Measurements from ENCODE around the gene KLHDC7A. TPM values are rescaled to one million over a fixed set of nuclear protein-coding genes. Genes with fewer than 3 reads are reported as not detected.

The KLHDC7A gene
- total RNA-seq, 1 donor from 2014 or later: not detected

DNA sequence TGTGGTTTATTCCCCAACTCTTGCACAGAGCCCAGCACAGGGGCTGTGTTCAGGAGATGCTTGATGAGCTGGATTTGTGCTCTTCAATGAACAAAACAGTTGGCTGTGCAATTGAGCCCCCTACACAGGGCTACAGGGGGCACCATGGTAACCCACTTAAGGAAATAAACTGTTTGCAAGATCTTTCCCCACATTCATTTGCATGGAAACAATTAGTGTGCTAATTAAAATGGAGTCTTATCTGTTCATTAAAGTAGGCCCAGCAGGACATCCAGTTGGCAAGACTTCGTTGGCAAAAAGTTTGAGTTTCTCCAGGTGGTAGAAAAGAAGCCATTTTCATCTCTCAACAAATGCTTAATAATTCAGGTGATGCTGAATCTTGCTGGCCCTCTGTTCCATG lies 15.3 kb downstream of the KLHDC7A start:
- ATAC-seq (ENCODE audit: low read depth) (no peak), DNase-seq (no peak)
- no peak overlapping the region for H3K4me3 Mint-ChIP-seq
- H3K27me3 Mint-ChIP-seq: peaks cover 20% of the 10 kb centered on the region
- intact Hi-C loops (cut with micrococcal nuclease): no loop called here
- peaks cover 3% of the 10 kb centered on the region for H3K4me1 Mint-ChIP-seq
- no peaks in the 10 kb centered on the region for H3K36me3 Mint-ChIP-seq (ENCODE audit: low read depth)
- H3K9me3 Mint-ChIP-seq: no peaks in the 10 kb centered on the region
- no peak for TF ChIP-seq CTCF (IDR thresholded peaks at IDR 0.05)
- ChIA-PET CTCF (no interaction called here), POLR2A (no interaction called here)
- H3K27ac Mint-ChIP-seq: no peak overlapping the region

DNA sequence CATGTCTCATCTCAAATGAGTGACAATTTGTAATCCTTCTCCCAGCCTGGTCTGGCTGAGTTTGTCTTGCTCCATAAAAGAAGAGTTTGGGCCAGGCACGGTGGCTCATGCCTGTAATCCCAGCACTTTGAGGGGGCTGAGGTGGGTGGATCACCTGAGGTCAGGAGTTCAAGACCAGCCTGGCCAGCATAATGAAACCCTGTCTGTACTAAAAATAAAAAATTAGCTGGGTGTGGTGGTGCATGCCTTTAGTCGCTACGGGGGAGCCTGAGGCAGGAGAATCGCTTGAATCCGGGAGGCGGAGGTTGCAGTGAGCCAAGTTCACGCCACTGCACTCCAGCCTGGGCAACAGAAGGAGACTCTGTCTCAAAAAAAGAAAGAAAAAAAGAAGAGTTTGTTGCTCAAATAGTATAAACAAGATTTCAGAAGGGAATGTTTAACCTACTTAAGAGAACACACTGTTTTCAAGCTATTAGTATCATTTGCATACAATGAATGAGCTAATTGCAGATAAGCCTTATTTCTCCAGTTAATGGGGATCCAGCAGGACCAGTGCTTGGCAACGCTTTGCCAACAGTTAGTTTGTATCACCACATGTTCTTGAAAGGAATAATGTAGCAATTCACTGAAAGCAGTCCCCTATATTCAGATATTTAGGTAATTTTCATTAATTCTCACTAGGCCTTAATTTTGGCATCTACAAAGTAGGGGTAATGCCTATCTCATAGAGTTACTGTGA lies 15.9 kb downstream of the KLHDC7A start:
- no peaks in the 10 kb centered on the region for H3K4me1 Mint-ChIP-seq
- no peak overlapping the region for H3K4me3 Mint-ChIP-seq
- peaks cover 22% of the 10 kb centered on the region for H3K27me3 Mint-ChIP-seq
- ATAC-seq (ENCODE audit: low read depth) (no peak), DNase-seq (no peak)
- intact Hi-C loops (cut with micrococcal nuclease): no loop called here
- no peak for TF ChIP-seq CTCF (IDR thresholded peaks at IDR 0.05)
- H3K27ac Mint-ChIP-seq: no peak overlapping the region
- H3K36me3 Mint-ChIP-seq (ENCODE audit: low read depth): no peaks in the 10 kb centered on the region
- ChIA-PET POLR2A (no interaction called here), CTCF (no interaction called here)
- H3K9me3 Mint-ChIP-seq: no peaks in the 10 kb centered on the region

DNA sequence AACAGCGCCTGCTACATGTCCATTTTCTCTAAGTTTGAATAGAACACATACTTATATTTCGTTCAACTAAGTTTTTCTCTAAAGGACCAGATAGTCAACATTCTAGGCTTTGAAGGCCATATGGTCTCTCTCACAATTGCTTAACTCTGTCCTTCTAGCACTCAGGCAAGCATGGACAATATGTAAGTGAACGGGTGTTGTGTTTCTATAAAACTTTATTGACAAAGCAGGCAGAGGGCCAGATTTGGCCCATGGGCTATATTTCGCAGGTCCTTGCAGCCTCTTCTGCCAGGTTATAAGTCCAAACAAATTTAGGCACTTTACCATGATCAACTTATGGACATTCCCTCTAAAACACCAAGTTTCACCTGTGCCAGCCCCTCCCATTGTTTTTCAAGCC lies 21.1 kb downstream of the KLHDC7A start:
- ATAC-seq (ENCODE audit: low read depth) (no peak), DNase-seq (no peak)
- peaks cover 20% of the 10 kb centered on the region for H3K27me3 Mint-ChIP-seq
- no peaks in the 10 kb centered on the region for H3K4me1 Mint-ChIP-seq
- POLR2A ChIA-PET: no interaction called here
- TF ChIP-seq CTCF (IDR thresholded peaks at IDR 0.05): no peak
- CTCF ChIA-PET: no interaction called here
- intact Hi-C loops (cut with micrococcal nuclease): no loop called here
- H3K4me3 Mint-ChIP-seq: no peak overlapping the region
- no peaks in the 10 kb centered on the region for H3K36me3 Mint-ChIP-seq (ENCODE audit: low read depth)
- no peak overlapping the region for H3K27ac Mint-ChIP-seq
- peaks cover 9% of the 10 kb centered on the region for H3K9me3 Mint-ChIP-seq

DNA sequence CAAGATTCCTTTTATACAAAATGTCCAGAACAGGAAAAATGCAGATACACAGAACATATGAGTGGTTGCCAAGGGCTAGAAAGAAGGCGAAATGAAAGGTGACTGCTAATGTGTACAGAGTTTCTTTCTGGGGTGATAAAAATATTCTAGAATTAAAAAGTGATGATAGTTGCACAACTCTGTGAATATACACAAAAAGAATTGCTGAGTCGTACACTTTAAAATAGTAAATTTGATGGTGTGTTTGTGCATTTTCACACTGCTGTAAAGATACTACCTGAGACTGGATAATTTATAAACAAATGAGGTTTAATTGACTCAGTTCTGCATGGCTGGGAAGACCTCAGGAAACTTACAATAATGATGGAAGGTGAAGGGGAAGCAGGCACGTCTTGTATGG lies 23.9 kb downstream of the KLHDC7A start:
- Mint-ChIP-seq H3K4me1 (no peaks in the 10 kb centered on the region), H3K36me3 (ENCODE audit: low read depth) (no peaks in the 10 kb centered on the region), H3K27me3 (peaks cover 6% of the 10 kb centered on the region), H3K27ac (no peak overlapping the region), H3K4me3 (no peak overlapping the region), H3K9me3 (peaks cover 24% of the 10 kb centered on the region)
- no peak for TF ChIP-seq CTCF (IDR thresholded peaks at IDR 0.05)
- ChIA-PET POLR2A (no interaction called here), CTCF (no interaction called here)
- DNase-seq (no peak), ATAC-seq (ENCODE audit: low read depth) (no peak)
- intact Hi-C loops (cut with micrococcal nuclease): no loop called here

DNA sequence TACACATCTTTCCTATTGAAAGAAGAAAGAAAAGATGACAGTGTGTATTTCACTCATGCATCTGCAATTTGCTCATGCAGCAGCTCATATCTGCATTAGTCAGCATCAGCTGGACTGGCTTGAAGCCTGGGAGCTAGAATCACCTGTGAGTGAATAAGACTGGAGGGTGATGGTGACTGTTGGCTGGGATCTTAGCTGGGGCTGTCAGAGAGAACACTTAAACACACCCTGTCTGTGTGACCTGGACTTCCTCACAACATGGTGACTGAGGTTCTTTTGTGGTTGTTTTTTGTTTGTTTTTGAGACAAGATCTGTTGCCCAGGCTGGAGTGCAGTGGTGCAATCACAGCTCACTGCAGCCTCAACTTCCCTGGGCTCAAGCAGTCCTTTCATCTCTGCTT lies 24.9 kb downstream of the KLHDC7A start:
- POLR2A ChIA-PET: no interaction called here
- H3K9me3 Mint-ChIP-seq: peaks cover 24% of the 10 kb centered on the region

More for the DNA sequence above, 24.9 kb downstream of the KLHDC7A start:
- DNase-seq (no peak), ATAC-seq (ENCODE audit: low read depth) (no peak)
- H3K27me3 Mint-ChIP-seq: peaks cover 3% of the 10 kb centered on the region
- H3K4me1 Mint-ChIP-seq: no peaks in the 10 kb centered on the region
- H3K27ac Mint-ChIP-seq: no peak overlapping the region
- intact Hi-C loops (cut with micrococcal nuclease): no loop called here
- H3K4me3 Mint-ChIP-seq: no peak overlapping the region
- TF ChIP-seq CTCF (IDR thresholded peaks at IDR 0.05): no peak
- no peaks in the 10 kb centered on the region for H3K36me3 Mint-ChIP-seq (ENCODE audit: low read depth)
- CTCF ChIA-PET: no interaction called here
